B cell (primary cell): ENCODE data around the gene CDK5R2. TPM values are rescaled to one million over a fixed set of nuclear protein-coding genes. Genes with fewer than 3 reads are reported as not detected.

ENCODE experiments used
- ATAC-seq: fragments of 200-7000 bp; cut with Tn5 transposase; one replicate; pipeline ENCODE4 v1.10.0; 2021; ENCODE audit warnings: low read depth, mild to moderate bottlenecking, moderate number of reproducible peaks, moderate library complexity
- CTCF ChIA-PET: fragments of 350-600 bp; sonication (Branson Sonifier 250); formaldehyde crosslinking; loops from one replicate; lab custom pipeline; 2021; ENCODE audit warnings: antibody characterized with exemption, inconsistent platforms; lab: Charles Lee
- POLR2A ChIA-PET: fragments of 350-600 bp; sonication (Branson Sonifier 250); formaldehyde crosslinking; loops from one replicate; lab custom pipeline; 2021; ENCODE audit warnings: antibody characterized with exemption; lab: Charles Lee
- DNase-seq: peaks from one replicate; pipeline ENCODE4 v3.0.0; 2013
- H2AFZ ChIP-seq: 2 replicates; pipeline ENCODE4 v1.6.1; 2012; ENCODE audit warnings: mild to moderate bottlenecking, low read depth, low read length; ENCODE audit not compliant: insufficient read depth, poor library complexity, severe bottlenecking
- H3K27ac ChIP-seq, 2 donors: 1 replicate in 1 of 2; 2 replicates in 1 of 2; pipeline ENCODE4 v1.5.1; 2012 to 2013; ENCODE audit warnings: low read length in 2 of 2, mild to moderate bottlenecking in 2 of 2, moderate library complexity in 1 of 2
- H3K27me3 ChIP-seq, 4 experiments: fragments of 200-600 bp in 1 of 4; sonication (generic) in 1 of 4; replicated peaks in 1 of 4; 1 replicate in 2 of 4; 2 replicates in 2 of 4; pipeline versions ENCODE4 v1.6.1 to v1.7.0; 2013 to 2016; ENCODE audit warnings: low read length in 3 of 4, mild to moderate bottlenecking in 2 of 4, mixed read lengths in 1 of 4, moderate library complexity in 1 of 4; ENCODE audit not compliant: insufficient read depth in 4 of 4, control insufficient read depth in 3 of 4; ENCODE audit errors: control extremely low read depth in 1 of 4
- H3K36me3 ChIP-seq, 2 experiments: replicated peaks in 1 of 2; 1 replicate in 1 of 2; 2 replicates in 1 of 2; pipeline versions ENCODE4 v1.6.1 to v1.7.1; 2013; ENCODE audit warnings: low read length in 1 of 2; ENCODE audit not compliant: insufficient read depth in 2 of 2, control insufficient read depth in 1 of 2; ENCODE audit errors: control extremely low read depth in 1 of 2, extremely low read depth in 1 of 2
- H3K4me1 ChIP-seq, 2 donors: fragments of 200-600 bp in 1 of 2; sonication (generic) in 1 of 2; 1 replicate in 1 of 2; 2 replicates in 1 of 2; pipeline versions ENCODE4 v1.5.1 to v1.6.1; 2013 to 2017; ENCODE audit warnings: low read length in 2 of 2; ENCODE audit not compliant: control insufficient read depth in 2 of 2, insufficient read depth in 2 of 2
- H3K4me2 ChIP-seq: replicated peaks from 2 replicates; pipeline ENCODE3; 2012; ENCODE audit warnings: mild to moderate bottlenecking, low read depth, low read length; ENCODE audit not compliant: poor library complexity, severe bottlenecking
- H3K4me3 ChIP-seq, 5 experiments: fragments of 200-600 bp in 1 of 5; sonication (generic) in 1 of 5; 1 replicate in 3 of 5; 2 replicates in 2 of 5; pipeline versions ENCODE4 v1.5.1 to v1.7.0; 2011 to 2016; ENCODE audit warnings: low read length in 4 of 5, mild to moderate bottlenecking in 4 of 5, low read depth in 2 of 5, control low read depth in 1 of 5, moderate library complexity in 1 of 5; ENCODE audit not compliant: insufficient read depth in 1 of 5; ENCODE audit errors: control extremely low read depth in 1 of 5, extremely low read depth in 1 of 5
- H3K79me2 ChIP-seq: fragments of 200-600 bp; sonication (generic); one replicate; pipeline ENCODE4 v1.6.0; 2016; ENCODE audit warnings: low read length; ENCODE audit not compliant: control insufficient read depth, insufficient read depth
- H3K9ac ChIP-seq: fragments of 200-600 bp; sonication (generic); 2 replicates; pipeline ENCODE4 v1.6.1; 2017; ENCODE audit warnings: mild to moderate bottlenecking, low read length, moderate library complexity
- H3K9me3 ChIP-seq, 3 donors: one replicate each; pipeline versions ENCODE4 v1.6.1 to v1.7.1; 2013; ENCODE audit warnings: low read length in 2 of 3; ENCODE audit not compliant: control insufficient read depth in 2 of 3, insufficient read depth in 1 of 3; ENCODE audit errors: control extremely low read depth in 1 of 3
- H4K20me1 ChIP-seq: 2 replicates; pipeline ENCODE4 v1.6.0; 2012; ENCODE audit warnings: mild to moderate bottlenecking, low read length; ENCODE audit not compliant: insufficient read depth, control insufficient read depth, poor library complexity, severe bottlenecking
- H3K27ac Mint-ChIP-seq: one replicate; pipeline ENCODE4 v1.8.0; 2021; ENCODE audit warnings: mixed read lengths
- H3K27me3 Mint-ChIP-seq: one replicate; pipeline ENCODE4 v1.8.0; 2021; ENCODE audit warnings: mixed read lengths
- H3K4me1 Mint-ChIP-seq: one replicate; pipeline ENCODE4 v1.8.0; 2021; ENCODE audit warnings: mixed read lengths
- H3K4me3 Mint-ChIP-seq: one replicate; pipeline ENCODE4 v1.8.0; 2021; ENCODE audit warnings: mixed read lengths
- H3K9me3 Mint-ChIP-seq: one replicate; pipeline ENCODE4 v1.8.0; 2022; ENCODE audit warnings: mixed read lengths; ENCODE audit not compliant: insufficient read depth
- EZH2 ChIP-seq: IDR thresholded peaks from 2 replicates; pipeline ENCODE4 v1.6.1; 2012; ENCODE audit warnings: borderline replicate concordance, low read depth, mild to moderate bottlenecking, moderate library complexity, low read length; ENCODE audit not compliant: insufficient read depth, poor library complexity, severe bottlenecking
- WGBS: methylation state at CpG from one replicate; pipeline ENCODE4 v1.1.5; 2013; ENCODE audit warnings: missing lambda C conversion rate; ENCODE audit not compliant: insufficient coverage; 5-methylcytosine and 5-hydroxymethylcytosine counted together
- intact Hi-C: fragments of 100-400 bp; cut with micrococcal nuclease; formaldehyde crosslinking; loops from one replicate; pipeline ENCODE4 v1.10.0; 2022
- polyA plus RNA-seq: library from polyadenylated mRNA; depleted of rRNA; stranded (reverse); fragments of >200 nt; gene quantifications from 2 replicates; pipeline ENCODE4 v1.2.3, GENCODE V29; 2012
- total RNA-seq, 2 donors: library from RNA; stranded (reverse); fragments of 120-200 nt in 1 of 2; gene quantifications; 1 replicate in 1 of 2; 2 replicates in 1 of 2; pipeline versions ENCODE4 v1.2.3 to v1.2.4, GENCODE V29; 2013 to 2022
- TF ChIP-seq, protein P1 (sequence below): fragments of 200-600 bp; IDR thresholded peaks from one replicate; pipeline ENCODE4 v1.8.0; 2022; ENCODE audit warnings: antibody characterized with exemption, mild to moderate bottlenecking

CDK5R2 gene
- total and polyA plus RNA-seq, 2 donors (not counting 1 experiment from before 2014, with no cell fraction given) = not detected

DNA sequence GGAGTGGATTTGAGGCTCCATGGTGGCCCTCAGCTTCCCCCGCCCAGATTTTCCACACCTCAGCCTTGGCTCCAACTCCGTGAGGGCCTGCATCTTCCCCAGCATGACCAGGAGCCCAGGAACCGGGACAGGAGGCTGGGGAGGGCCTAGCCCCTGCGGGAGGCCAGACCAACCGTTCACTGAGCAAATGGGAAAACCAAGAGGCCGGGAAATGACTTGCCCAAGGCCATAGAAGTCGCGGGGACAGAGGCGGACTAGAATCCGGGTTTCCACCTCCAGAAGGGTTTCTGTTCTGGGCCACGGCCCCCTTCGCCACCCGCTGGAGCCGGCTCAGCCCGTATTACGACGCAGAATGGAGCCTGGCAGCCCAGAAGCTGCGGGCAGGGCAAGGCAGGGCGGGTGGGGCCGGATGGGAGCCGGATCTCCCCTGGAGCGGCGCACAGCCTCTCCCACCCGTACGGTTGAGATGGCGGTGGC lies 41.7 kb downstream of the CDK5R2 start:
- peak overlapping the region; percentile 76 for H3K4me2 ChIP-seq
- H3K27ac Mint-ChIP-seq = no peak overlapping the region
- peak overlapping the region in 2 of 5 experiments; percentile 17 to 35 for H3K4me3 ChIP-seq
- H3K36me3 ChIP-seq = no peaks in the 10 kb centered on the region
- peaks cover 28 to 41% of the 10 kb centered on the region in 2 donors for H3K4me1 ChIP-seq
- intact Hi-C loops = no loop called here
- ChIA-PET POLR2A (no interaction called here), CTCF (interaction anchor here (1.3 kb wide), 1 partner anchor 21 kb away, joined by 4 read pairs; no protein-coding TSS in a partner anchor)
- TF ChIP-seq, protein P1, sequence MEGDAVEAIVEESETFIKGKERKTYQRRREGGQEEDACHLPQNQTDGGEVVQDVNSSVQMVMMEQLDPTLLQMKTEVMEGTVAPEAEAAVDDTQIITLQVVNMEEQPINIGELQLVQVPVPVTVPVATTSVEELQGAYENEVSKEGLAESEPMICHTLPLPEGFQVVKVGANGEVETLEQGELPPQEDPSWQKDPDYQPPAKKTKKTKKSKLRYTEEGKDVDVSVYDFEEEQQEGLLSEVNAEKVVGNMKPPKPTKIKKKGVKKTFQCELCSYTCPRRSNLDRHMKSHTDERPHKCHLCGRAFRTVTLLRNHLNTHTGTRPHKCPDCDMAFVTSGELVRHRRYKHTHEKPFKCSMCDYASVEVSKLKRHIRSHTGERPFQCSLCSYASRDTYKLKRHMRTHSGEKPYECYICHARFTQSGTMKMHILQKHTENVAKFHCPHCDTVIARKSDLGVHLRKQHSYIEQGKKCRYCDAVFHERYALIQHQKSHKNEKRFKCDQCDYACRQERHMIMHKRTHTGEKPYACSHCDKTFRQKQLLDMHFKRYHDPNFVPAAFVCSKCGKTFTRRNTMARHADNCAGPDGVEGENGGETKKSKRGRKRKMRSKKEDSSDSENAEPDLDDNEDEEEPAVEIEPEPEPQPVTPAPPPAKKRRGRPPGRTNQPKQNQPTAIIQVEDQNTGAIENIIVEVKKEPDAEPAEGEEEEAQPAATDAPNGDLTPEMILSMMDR = no peak
- TF ChIP-seq EZH2 = no peak
- no peak overlapping the region for H3K27ac ChIP-seq
- H4K20me1 ChIP-seq = no peaks in the 10 kb centered on the region
- peak overlapping the region; percentile 49 for H3K4me3 Mint-ChIP-seq
- peak overlapping the region; percentile 56 for H2AFZ ChIP-seq
- H3K9ac ChIP-seq = peak overlapping the region; percentile 42
- H3K27me3 Mint-ChIP-seq = peaks cover 59% of the 10 kb centered on the region
- H3K9me3 ChIP-seq = peaks cover 0 to 26% (median 0%) of the 10 kb centered on the region in 3 donors
- WGBS = 5% methylated on average over 25 of the region's 26 CpGs
- H3K27me3 ChIP-seq = peaks cover 0 to 85% (median 41%) of the 10 kb centered on the region in 4 experiments
- peaks cover 24% of the 10 kb centered on the region for H3K4me1 Mint-ChIP-seq
- no peaks in the 10 kb centered on the region for H3K9me3 Mint-ChIP-seq
- H3K79me2 ChIP-seq = no peaks in the 10 kb centered on the region
- ATAC-seq (no peak), DNase-seq (no peak)
